A172 (cell line): Measurements from ENCODE around the gene EPHB1. TPM values are rescaled to one million over a fixed set of nuclear protein-coding genes. Genes with fewer than 3 reads are reported as not detected.
"Not testable (repeated sequence)": the region's sequence is repeated elsewhere in the genome, so short reads cannot be mapped to it uniquely, and the experiment has no call there.

Experiments used
- DNase-seq: peaks from one replicate; pipeline ENCODE4 v3.0.0-alpha.2; 2015; ENCODE audit warnings: low spot score
- total RNA-seq: library from RNA; depleted of rRNA; stranded (reverse); fragments of >200 nt; shearing (Covaris generic); gene quantifications from 2 replicates; pipeline ENCODE4 v1.2.3, GENCODE V29; 2014

EPHB1 gene
- total RNA-seq, 1 experiment from 2014 or later: not detected

- no peak for DNase-seq
These were observed 18.5 kb upstream of the EPHB1 start for GRCh38 chr3:134776518-134776917.

GRCh38 chr3:134777341-134777740 is 17.7 kb upstream of the EPHB1 start:
- no peak for DNase-seq

GRCh38 chr3:134788283-134788682 is 6.8 kb upstream of the EPHB1 start:
- not testable (repeated sequence) for DNase-seq

GRCh38 chr3:134790065-134790464 is 5.0 kb upstream of the EPHB1 start:
- no peak for DNase-seq

- DNase-seq: no peak
These were observed 3.1 kb upstream of the EPHB1 start for GRCh38 chr3:134791992-134792391.

GRCh38 chr3:134792700-134793099 is 2.4 kb upstream of the EPHB1 start:
- DNase-seq: no peak

- DNase-seq: no peak
These were observed 1.5 kb upstream of the EPHB1 start for GRCh38 chr3:134793562-134793961.

- no peak for DNase-seq
These were observed 737 bp upstream of the EPHB1 start for GRCh38 chr3:134794323-134794722.

- DNase-seq: no peak
These were observed 753 bp downstream of the EPHB1 start for GRCh38 chr3:134795746-134796280.

- DNase-seq: no peak
These were observed 1.4 kb downstream of the EPHB1 start for GRCh38 chr3:134796281-134797056.

GRCh38 chr3:134797057-134797740 is 2.1 kb downstream of the EPHB1 start:
- no peak for DNase-seq

- no peak for DNase-seq
These were observed 2.8 kb downstream of the EPHB1 start for GRCh38 chr3:134797741-134798451.

GRCh38 chr3:134798681-134799311 is 3.7 kb downstream of the EPHB1 start:
- no peak for DNase-seq

- DNase-seq: no peak
These were observed 4.3 kb downstream of the EPHB1 start for GRCh38 chr3:134799393-134799792.

- DNase-seq: no peak
These were observed 6.3 kb downstream of the EPHB1 start for GRCh38 chr3:134801204-134801958.

- DNase-seq: no peak
These were observed 7.5 kb downstream of the EPHB1 start for GRCh38 chr3:134802428-134803050.

- no peak for DNase-seq
These were observed 8.0 kb downstream of the EPHB1 start for GRCh38 chr3:134803051-134803505.

GRCh38 chr3:134803652-134804051 is 8.6 kb downstream of the EPHB1 start:
- no peak for DNase-seq

GRCh38 chr3:134804508-134805480 is 9.7 kb downstream of the EPHB1 start:
- no peak for DNase-seq
